Fibroblast of mammary gland (primary cell): ENCODE measurements around the gene SYNC.
"Not testable (repeated sequence)": the region's sequence is repeated elsewhere in the genome, so short reads cannot be mapped to it uniquely, and the experiment has no call there.

Experiments
- DNase-seq: peaks from one replicate; pipeline ENCODE4 v3.0.0-alpha.2; 2010; ENCODE audit warnings: low read depth
- H3K4me3 ChIP-seq: 2 replicates; pipeline ENCODE4 v1.5.1; 2011; ENCODE audit warnings: low read depth, mild to moderate bottlenecking, low read length, moderate library complexity; ENCODE audit not compliant: control insufficient read depth
- TF ChIP-seq, protein P1 (sequence below): conservative IDR thresholded peaks from 2 replicates; pipeline ENCODE4 v1.5.1; 2011; ENCODE audit warnings: low read depth, low read length, inconsistent platforms; ENCODE audit not compliant: control insufficient read depth, insufficient read depth

The SYNC gene

DNA sequence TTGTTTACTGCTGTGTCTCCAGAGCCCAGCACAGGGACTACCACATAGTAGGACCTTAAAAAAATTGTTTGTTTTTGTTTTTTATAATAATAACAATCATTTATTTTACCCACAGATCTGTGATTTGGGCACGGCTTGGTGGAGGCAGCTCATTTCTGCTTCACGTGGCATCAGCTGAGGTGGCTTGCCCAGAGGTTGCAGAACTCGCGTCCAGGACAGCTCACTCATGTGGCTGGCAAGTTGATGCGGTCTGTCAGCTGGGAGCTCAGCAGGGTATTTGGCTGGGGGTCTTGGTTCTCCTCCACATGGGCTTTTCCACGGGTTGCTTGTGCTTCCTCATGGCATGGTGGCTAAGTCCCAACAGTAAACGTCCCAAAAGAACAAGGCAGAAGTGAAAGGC lies 2.9 kb upstream of the SYNC start:
- DNase-seq = no peak
- no peak overlapping the region for H3K4me3 ChIP-seq
- TF ChIP-seq, protein P1, sequence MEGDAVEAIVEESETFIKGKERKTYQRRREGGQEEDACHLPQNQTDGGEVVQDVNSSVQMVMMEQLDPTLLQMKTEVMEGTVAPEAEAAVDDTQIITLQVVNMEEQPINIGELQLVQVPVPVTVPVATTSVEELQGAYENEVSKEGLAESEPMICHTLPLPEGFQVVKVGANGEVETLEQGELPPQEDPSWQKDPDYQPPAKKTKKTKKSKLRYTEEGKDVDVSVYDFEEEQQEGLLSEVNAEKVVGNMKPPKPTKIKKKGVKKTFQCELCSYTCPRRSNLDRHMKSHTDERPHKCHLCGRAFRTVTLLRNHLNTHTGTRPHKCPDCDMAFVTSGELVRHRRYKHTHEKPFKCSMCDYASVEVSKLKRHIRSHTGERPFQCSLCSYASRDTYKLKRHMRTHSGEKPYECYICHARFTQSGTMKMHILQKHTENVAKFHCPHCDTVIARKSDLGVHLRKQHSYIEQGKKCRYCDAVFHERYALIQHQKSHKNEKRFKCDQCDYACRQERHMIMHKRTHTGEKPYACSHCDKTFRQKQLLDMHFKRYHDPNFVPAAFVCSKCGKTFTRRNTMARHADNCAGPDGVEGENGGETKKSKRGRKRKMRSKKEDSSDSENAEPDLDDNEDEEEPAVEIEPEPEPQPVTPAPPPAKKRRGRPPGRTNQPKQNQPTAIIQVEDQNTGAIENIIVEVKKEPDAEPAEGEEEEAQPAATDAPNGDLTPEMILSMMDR = no peak

DNA sequence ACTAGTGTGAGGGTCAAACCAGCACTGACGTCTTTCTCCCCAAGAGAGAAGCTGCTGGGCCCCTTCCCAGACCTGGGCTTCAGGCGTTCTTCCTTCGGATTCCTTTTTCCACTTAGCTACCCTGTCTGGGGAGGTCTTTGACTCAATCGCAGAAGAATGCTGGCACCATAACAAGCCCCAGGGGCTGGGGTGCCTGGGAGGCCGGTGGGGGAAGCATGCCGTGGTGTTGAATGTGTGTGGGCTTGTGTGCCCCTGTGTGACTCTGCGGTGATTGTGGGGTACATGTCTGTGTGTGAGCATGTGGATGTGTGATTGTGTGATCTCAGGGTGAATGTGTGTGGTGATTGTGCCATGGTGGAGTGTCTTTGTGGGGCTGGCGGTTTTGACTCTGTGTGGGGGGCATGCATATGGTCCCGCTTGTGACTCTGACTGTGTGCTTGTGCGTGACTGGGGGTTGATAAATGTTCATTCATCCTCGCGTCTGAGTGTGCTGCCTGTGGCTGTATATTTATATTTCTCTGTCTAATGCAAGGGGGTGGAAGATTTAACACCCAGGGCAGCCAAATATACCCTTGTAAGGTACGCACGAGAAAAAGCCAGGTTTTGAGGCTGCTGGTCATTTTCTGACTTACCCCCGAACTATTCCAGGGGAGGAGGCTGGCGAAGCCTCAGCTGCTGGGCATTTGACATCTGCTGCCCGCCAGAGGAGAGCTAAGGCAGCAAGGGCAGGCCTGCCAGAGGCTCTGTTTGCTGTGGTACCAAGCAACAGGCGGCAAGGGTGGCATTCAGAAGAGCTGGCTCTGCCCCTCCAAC lies 1.1 kb upstream of the SYNC start:
- DNase-seq = peak; percentile 93
- H3K4me3 ChIP-seq = peak overlapping the region; percentile 63
- TF ChIP-seq, protein P1 = no peak

DNA sequence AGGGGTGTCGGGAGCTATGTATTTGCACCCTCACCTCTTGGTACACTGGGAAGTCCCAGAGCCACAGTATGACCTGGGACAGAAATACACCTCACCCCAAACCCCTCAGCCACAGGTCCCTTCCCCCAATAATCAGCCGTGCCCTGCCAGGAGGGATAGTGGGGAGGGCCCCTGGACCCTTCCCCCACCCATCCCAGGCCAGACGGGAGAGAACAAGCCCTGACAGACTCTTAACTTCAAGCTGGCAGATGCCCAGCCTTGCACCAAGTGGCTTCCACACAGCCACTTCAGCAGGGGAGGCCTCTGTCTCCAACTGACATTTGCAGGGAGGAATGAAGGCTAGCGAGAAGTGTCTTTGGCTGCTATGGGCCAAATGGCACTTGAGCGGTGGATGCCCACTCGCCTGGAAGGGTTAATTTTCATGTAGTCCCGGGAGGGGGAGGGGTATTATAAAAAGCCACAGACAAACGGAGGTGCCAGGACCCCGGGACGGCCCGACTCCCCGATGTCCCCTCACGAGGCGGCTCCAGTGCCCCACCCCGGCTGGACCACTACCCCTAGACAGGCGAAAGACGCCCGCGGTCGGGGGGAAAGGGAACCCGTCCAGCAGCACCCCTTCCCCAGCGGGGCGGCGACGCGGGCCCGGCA lies 495 bp downstream of the SYNC start:
- peak; percentile 23 for DNase-seq
- TF ChIP-seq, protein P1 = no peak
- H3K4me3 ChIP-seq = peak overlapping the region; percentile 53

DNA sequence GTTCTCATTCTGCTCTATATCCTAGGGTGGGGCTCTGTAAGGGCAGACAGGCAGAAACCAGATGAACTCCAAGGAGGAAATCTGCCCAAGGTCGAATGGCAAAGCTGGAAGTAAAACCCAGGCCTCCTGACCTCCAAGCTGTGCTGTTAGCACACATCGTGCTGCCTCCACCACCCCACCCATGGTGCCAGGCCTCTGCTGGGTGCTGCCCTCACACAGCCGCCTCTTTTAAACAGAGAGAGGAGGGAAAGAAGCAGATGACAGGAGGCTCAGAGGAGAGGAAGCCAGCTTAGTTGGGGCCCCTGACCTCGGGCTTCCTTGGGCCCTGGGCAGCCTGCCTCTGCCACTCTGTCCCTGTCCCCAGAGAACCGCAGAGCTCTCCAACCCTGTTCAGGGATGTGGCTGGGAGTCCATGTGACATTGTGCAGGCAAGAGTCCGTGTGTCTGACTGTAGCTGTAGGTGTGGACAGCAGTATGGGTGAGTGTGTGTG lies 1.1 kb downstream of the SYNC start:
- peak overlapping the region; percentile 53 for H3K4me3 ChIP-seq
- TF ChIP-seq, protein P1 = no peak

DNA sequence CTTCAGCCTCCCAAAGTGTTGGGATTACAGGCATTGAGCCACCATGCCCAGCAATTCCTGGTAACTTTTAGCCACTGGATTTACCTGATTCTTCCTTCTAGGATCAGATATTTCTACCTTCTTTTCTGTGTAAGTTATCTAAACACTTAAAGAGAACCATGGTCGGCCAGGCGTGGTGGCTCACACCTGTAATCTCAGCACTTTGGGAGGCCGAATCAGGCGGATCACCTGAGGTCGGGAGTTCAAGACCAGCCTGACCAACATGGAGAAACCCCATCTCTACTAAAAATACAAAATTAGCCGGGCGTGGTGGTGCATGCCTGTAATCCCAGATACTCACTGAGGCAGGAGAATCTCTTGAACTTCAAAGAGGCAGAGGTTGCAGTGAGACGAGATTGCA lies 5.6 kb downstream of the SYNC start:
- H3K4me3 ChIP-seq, DNase-seq: not testable (repeated sequence)

More for the DNA sequence above, 1.1 kb downstream of the SYNC start:
- no peak for DNase-seq

DNA sequence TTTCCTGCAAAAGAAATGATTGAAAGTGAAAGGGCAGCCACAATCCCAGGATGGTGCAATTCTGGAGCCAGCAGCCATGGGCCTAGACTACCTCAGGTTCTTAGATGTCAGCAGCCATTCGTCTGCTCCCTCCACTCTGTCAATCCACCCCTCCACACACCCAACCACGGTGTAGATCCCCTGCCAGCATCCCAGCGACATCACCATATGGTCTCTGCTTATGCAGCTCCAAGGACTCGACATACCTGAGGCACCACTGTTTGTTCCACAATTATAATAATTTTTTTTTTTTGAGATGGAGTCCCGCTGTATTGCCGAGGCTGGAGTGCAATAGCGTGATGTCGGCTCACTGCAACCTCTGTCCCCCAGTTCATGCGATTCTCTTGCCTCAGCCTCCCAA lies 6.5 kb downstream of the SYNC start:
- no peak overlapping the region for H3K4me3 ChIP-seq
- TF ChIP-seq, protein P1 = no peak
- no peak for DNase-seq
